Hindlimb muscle (tissue), 1 donor: ENCODE measurements around the gene RNF10. TPM values are rescaled to one million over a fixed set of nuclear protein-coding genes. Genes with fewer than 3 reads are reported as not detected.
"Not testable (repeated sequence)": the region's sequence is repeated elsewhere in the genome, so short reads cannot be mapped to it uniquely, and the experiment has no call there.

ENCODE experiments used
- DNase-seq: peaks from one replicate; pipeline ENCODE4 v3.0.0-alpha.2; 2013
- polyA plus RNA-seq: library from polyadenylated mRNA; unstranded; fragments of 120-200 nt; gene quantifications from one replicate; pipeline ENCODE4 v1.2.1, GENCODE V29; 2013; ENCODE audit not compliant: insufficient read length

The RNF10 gene
- polyA plus RNA-seq, 1 donor, result 160 TPM

- DNase-seq, result peak; percentile 94
These were observed 5.2 kb upstream of the RNF10 start, which contains the start of gene COQ5 for GRCh38 chr12:120528861-120529525. COQ5 (minus strand) TSS chr12:120529158; CDS start chr12:120529141, 17 bp downstream.

GRCh38 chr12:120529641-120530417, 4.3 kb upstream of the RNF10 start:
- peak; percentile 25 for DNase-seq

GRCh38 chr12:120530418-120530761, 3.8 kb upstream of the RNF10 start:
- not testable (repeated sequence) for DNase-seq

GRCh38 chr12:120532701-120533238, 1.4 kb upstream of the RNF10 start:
- DNase-seq, result no peak

- DNase-seq, result peak; percentile 42
These were observed 823 bp downstream of the RNF10 start for GRCh38 chr12:120534703-120535655.

- DNase-seq, result no peak
These were observed 2.1 kb downstream of the RNF10 start for GRCh38 chr12:120536064-120536791.

GRCh38 chr12:120537856-120538220, 3.7 kb downstream of the RNF10 start:
- DNase-seq, result no peak

GRCh38 chr12:120538281-120539156, 4.4 kb downstream of the RNF10 start:
- no peak for DNase-seq

- DNase-seq, result no peak
These were observed 5.1 kb downstream of the RNF10 start for GRCh38 chr12:120539303-120539702.

- no peak for DNase-seq
These were observed 6.3 kb downstream of the RNF10 start for GRCh38 chr12:120540445-120540844.

- DNase-seq, result no peak
These were observed 8.0 kb downstream of the RNF10 start for GRCh38 chr12:120542166-120542565.

- no peak for DNase-seq
These were observed 10.5 kb downstream of the RNF10 start for GRCh38 chr12:120544691-120545090.

- no peak for DNase-seq
These were observed 11.9 kb downstream of the RNF10 start for GRCh38 chr12:120546050-120546386.

- no peak for DNase-seq
These were observed 20.5 kb downstream of the RNF10 start for GRCh38 chr12:120554678-120555077.

GRCh38 chr12:120557589-120557988, 23.4 kb downstream of the RNF10 start:
- no peak for DNase-seq

GRCh38 chr12:120562906-120563305, 28.8 kb downstream of the RNF10 start:
- DNase-seq, result no peak

GRCh38 chr12:120563495-120563894, 29.3 kb downstream of the RNF10 start:
- DNase-seq, result no peak

GRCh38 chr12:120571299-120571698, 37.1 kb downstream of the RNF10 start:
- no peak for DNase-seq

GRCh38 chr12:120573560-120573959, 39.4 kb downstream of the RNF10 start:
- DNase-seq, result no peak

- DNase-seq, result no peak
These were observed 40.0 kb downstream of the RNF10 start for GRCh38 chr12:120574106-120574505.

GRCh38 chr12:120579179-120579578, 45.0 kb downstream of the RNF10 start:
- no peak for DNase-seq
